ENCODE measurements around the gene ITGA2B. TPM values are rescaled to one million over a fixed set of nuclear protein-coding genes. Genes with fewer than 3 reads are reported as not detected.

ITGA2B gene
- total and polyA plus RNA-seq, 2 donors (not counting 1 experiment from before 2014, with no cell fraction given) = 0.10 to 0.66 TPM

GRCh38 chr17:44400226-44400847, 10.9 kb upstream of the ITGA2B start:
- Histone ChIP-seq H3K4me3 (replicated peaks in 1 of 4; ENCODE audit: control extremely low read depth in 1 of 4, insufficient read depth in 1 of 4, low read depth in 3 of 4, low read length in 4 of 4) (no peak overlapping the region), H3K27me3 (ENCODE audit: control insufficient read depth, insufficient read depth, low read length) (no peaks in the 10 kb centered on the region), H2AFZ (ENCODE audit: low read length) (no peak overlapping the region), H3K9ac (ENCODE audit: insufficient read depth, low read length) (no peak overlapping the region), H3K27ac (ENCODE audit: insufficient read depth, low read length) (no peak overlapping the region), H3K9me3 (ENCODE audit: control insufficient read depth, insufficient read depth, low read depth, low read length) (no peaks in the 10 kb centered on the region), H3K4me2 (ENCODE audit: extremely low read depth, insufficient read depth, low read length) (no peak overlapping the region), H3K36me3 (ENCODE audit: control insufficient read depth, insufficient read depth, low read length) (peaks cover 19% of the 10 kb centered on the region), H3K79me2 (ENCODE audit: control insufficient read depth, insufficient read depth, low read length) (no peaks in the 10 kb centered on the region), H3K4me1 (ENCODE audit: control insufficient read depth, extremely low read depth, insufficient read depth, low read length) (no peaks in the 10 kb centered on the region), H4K20me1 (ENCODE audit: control insufficient read depth, extremely low read depth, insufficient read depth, low read length) (no peaks in the 10 kb centered on the region)
- no peak for TF ChIP-seq EZH2 (IDR thresholded peaks at IDR 0.05; ENCODE audit: low read length, missing control alignments)
- TF ChIP-seq, protein P1, sequence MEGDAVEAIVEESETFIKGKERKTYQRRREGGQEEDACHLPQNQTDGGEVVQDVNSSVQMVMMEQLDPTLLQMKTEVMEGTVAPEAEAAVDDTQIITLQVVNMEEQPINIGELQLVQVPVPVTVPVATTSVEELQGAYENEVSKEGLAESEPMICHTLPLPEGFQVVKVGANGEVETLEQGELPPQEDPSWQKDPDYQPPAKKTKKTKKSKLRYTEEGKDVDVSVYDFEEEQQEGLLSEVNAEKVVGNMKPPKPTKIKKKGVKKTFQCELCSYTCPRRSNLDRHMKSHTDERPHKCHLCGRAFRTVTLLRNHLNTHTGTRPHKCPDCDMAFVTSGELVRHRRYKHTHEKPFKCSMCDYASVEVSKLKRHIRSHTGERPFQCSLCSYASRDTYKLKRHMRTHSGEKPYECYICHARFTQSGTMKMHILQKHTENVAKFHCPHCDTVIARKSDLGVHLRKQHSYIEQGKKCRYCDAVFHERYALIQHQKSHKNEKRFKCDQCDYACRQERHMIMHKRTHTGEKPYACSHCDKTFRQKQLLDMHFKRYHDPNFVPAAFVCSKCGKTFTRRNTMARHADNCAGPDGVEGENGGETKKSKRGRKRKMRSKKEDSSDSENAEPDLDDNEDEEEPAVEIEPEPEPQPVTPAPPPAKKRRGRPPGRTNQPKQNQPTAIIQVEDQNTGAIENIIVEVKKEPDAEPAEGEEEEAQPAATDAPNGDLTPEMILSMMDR (conservative IDR thresholded peaks at IDR 0.05 in 1 of 2, IDR thresholded peaks at IDR 0.05 in 1 of 2; ENCODE audit: low read depth in 1 of 2, low read length in 2 of 2) = peak; percentile 47 to 54
- peak; percentile 14 to 40 for DNase-seq (ENCODE audit: low read depth in 2 of 2)

DNA sequence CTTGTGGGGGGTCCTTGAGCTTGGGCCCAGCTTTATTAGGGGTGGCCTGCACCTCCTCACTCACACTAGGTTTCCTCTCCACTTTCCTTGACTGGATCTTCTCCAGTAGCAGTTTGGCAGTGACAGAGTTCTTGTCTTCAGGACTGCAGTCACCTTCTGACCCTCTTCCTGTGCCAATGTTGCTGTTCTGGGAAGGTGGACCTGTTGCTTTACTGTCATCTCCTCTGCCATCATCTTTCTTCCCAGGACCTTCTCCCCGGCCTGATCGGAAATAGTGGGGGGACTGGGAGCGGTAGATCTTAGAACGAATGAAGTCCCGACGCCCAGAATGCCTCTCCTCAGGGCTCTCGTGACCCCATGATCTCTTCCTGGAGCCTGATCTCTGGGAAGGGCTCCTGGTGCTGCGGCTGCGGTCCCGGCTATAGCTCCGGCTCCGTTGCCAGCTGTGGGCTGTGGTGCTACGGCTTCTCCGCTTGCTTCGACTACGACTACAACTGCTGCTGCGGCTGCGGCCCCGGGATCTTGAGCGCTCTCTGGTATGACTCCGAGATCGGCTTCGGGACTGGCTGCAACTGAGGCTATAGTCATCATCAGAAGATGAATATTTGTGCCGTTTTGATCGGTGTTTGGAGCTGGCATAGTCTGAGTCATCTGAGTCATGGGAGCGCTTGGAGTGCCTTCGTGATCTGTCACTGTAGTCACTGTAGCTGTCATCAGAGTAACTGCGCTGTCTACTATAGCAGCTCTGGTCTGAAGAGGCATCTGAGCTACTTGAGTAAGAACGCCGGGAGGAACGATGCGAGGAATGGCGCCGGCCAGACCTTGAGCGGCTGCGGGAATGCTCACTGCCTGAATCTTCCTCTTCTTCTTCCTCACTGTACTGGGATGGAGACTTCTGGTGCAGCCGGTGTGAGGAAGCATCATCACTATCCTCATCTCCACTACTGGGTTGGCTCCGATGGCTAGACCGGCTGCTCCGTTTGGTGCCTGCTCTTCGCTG, 9.5 kb upstream of the ITGA2B start:
- H2AFZ ChIP-seq (ENCODE audit: low read length) = no peak overlapping the region
- no peak overlapping the region for H3K4me3 ChIP-seq (replicated peaks in 1 of 4; ENCODE audit: control extremely low read depth in 1 of 4, insufficient read depth in 1 of 4, low read depth in 3 of 4, low read length in 4 of 4)
- H3K4me2 ChIP-seq (ENCODE audit: extremely low read depth, insufficient read depth, low read length) = no peak overlapping the region
- H3K36me3 ChIP-seq (ENCODE audit: control insufficient read depth, insufficient read depth, low read length) = peaks cover 19% of the 10 kb centered on the region
- H3K79me2 ChIP-seq (ENCODE audit: control insufficient read depth, insufficient read depth, low read length) = no peaks in the 10 kb centered on the region
- no peaks in the 10 kb centered on the region for H3K9me3 ChIP-seq (ENCODE audit: control insufficient read depth, insufficient read depth, low read depth, low read length)
- no peaks in the 10 kb centered on the region for H3K27me3 ChIP-seq (ENCODE audit: control insufficient read depth, insufficient read depth, low read length)
- no peaks in the 10 kb centered on the region for H4K20me1 ChIP-seq (ENCODE audit: control insufficient read depth, extremely low read depth, insufficient read depth, low read length)
- no peak for TF ChIP-seq EZH2 (IDR thresholded peaks at IDR 0.05; ENCODE audit: low read length, missing control alignments)
- TF ChIP-seq, protein P1 (conservative IDR thresholded peaks at IDR 0.05 in 1 of 2, IDR thresholded peaks at IDR 0.05 in 1 of 2; ENCODE audit: low read depth in 1 of 2, low read length in 2 of 2) = no peak
- no peak overlapping the region for H3K9ac ChIP-seq (ENCODE audit: insufficient read depth, low read length)
- no peak overlapping the region for H3K27ac ChIP-seq (ENCODE audit: insufficient read depth, low read length)
- DNase-seq (ENCODE audit: low read depth in 2 of 2) = peak in 1 of 2 donors; percentile 27
- no peaks in the 10 kb centered on the region for H3K4me1 ChIP-seq (ENCODE audit: control insufficient read depth, extremely low read depth, insufficient read depth, low read length)
